CD4-positive, alpha-beta T cell treated with Interleukin-4 for 1 hour (primary cell): Measurements from ENCODE around the gene TSEN54.
A peak's percentile ranks its signal among the peaks of the same experiment; 100 is the strongest.

Source experiments
- DNase-seq, 2 donors: peaks; one replicate each; pipeline ENCODE4 v3.0.0-alpha.2; 2020 to 2022

The TSEN54 gene

DNA sequence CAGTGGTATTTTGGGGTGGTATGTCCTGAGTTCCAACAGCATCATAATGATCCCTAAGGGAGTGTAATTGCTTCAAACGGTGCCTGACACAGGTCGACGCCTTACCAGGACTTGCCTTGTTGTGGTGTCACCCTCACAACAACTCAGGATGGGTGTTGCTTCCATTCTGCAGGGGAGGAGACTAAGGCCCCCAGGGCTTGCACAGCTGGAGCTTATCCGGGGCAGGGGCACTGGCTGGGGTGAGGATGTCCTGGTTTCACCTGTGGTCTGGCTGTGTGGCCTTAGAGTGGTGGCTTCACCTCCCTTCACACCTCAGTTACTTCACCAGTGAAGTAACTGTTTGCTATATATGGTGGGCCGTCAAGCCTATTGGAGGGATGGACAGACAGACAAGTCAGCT lies 32.5 kb downstream of the TSEN54 start:
- no peak for DNase-seq

DNA sequence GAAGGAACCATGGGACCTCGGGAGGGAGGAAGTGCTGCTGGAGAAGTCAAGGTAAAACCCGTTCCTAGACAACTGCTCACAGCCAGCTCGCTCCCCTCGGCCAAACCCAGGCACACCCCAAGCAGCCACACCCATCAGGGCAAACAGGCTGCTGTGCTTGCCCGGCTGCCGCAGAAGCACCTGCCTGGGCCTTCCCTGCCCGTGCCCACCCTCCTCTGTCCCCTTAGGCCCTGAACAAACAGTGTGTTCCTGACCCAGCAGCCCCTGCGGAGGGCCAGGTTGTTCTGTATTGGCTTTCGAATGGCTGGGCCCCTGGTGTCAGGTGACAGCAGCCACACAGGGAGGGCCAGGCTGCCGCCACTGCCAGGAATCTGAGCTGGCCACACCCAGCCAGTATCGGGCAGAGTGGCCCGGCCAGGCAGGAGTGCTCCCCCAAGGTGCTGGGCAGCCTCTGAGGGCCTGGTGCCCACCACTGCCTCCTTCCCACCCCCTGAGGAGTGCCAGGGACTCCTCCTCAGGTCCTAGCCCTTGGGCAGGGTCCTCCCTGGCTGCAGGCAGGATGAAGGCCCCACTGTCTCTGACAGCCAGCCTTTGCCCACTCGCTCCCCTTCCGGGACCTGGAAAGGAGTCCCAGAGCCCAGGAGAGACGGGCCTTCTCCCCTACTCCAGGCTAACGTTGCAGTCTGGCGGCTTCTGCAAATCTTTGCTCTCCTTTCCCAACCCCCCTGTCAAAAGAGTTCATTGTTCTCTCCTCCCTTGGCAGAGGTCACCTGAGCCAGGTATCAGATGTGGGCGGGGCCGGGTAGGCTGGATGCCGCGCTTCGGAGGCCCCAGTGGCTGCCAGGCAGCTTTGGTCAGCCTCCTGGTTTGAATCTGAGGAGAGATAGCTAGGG lies 33.2 kb downstream of the TSEN54 start:
- DNase-seq = no peak

DNA sequence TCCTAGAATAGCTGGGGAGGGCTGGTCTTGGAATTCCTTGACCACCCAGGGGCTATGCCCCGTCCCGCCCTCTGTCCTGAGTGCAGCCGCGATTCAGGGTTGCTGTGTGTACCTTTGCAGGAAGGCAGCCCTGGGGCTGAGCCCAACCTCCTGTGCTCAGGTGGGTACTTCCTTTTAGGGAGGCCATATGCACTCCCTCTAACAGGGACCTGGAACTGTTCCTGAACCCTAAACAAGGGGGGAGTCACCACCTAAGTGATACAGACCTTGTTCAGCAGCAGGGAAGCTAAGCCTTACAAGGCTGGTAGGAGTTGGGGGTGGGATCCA lies 33.8 kb downstream of the TSEN54 start:
- DNase-seq = no peak

DNA sequence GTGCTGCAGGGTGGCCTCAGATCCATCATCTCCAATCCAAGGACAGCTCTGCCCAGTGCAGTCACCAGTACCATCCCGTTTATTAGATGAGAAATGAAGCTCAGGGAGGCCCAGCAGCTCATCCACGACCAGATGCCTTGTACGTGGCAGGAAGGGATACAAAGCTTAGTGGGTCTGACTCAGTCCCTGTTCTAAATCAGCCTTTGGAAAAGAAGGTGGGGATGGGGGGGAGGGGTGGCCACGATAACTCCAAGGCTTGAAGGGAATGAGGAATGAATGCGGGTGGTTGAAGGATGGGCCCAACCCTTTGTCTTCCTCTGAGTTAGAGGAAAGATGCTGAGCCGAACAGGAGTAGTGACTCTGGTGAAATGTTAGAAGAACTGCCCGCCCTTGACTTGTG lies 34.9 kb downstream of the TSEN54 start:
- no peak for DNase-seq

DNA sequence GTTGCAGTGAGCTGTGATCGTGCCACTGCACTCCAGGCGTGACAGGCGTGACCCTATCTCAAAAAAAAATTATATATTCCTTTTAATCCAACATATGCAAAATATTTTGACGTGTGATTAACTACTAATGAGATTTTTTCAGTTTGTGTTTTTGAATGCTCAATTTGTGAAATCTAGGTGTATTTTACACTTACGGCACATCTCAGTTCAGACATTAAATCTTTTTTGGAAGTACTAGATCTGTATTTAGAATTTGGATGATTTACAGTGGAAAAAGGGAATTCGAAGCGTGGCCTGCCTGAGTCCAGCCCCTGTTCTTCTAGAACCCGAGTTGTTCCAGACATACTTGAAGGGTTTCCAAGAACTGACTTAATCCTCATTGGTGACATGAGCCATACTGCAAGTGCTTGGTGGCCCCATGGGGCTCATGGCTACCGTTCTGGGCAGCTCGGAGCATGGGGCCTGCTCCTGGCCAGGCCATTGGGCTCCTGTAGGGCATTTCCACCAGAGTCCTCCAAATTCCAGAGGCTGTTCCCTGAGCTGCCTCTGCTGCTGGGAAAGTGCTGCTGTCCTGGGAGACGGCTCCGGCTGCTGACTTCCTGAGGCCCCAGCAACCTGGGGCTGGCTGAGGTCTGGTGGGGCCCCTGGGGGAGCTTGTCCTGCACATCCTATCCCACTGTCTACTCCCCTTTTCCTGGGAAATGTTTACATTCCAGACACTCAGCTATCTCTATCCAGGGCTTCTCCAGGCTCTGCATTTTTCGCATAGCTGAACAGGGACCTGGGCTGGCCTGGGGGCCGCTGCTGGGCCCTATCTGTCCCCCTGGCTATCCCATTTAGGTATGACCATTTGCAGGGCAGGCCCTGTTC lies 36.3 kb downstream of the TSEN54 start:
- DNase-seq = no peak

DNA sequence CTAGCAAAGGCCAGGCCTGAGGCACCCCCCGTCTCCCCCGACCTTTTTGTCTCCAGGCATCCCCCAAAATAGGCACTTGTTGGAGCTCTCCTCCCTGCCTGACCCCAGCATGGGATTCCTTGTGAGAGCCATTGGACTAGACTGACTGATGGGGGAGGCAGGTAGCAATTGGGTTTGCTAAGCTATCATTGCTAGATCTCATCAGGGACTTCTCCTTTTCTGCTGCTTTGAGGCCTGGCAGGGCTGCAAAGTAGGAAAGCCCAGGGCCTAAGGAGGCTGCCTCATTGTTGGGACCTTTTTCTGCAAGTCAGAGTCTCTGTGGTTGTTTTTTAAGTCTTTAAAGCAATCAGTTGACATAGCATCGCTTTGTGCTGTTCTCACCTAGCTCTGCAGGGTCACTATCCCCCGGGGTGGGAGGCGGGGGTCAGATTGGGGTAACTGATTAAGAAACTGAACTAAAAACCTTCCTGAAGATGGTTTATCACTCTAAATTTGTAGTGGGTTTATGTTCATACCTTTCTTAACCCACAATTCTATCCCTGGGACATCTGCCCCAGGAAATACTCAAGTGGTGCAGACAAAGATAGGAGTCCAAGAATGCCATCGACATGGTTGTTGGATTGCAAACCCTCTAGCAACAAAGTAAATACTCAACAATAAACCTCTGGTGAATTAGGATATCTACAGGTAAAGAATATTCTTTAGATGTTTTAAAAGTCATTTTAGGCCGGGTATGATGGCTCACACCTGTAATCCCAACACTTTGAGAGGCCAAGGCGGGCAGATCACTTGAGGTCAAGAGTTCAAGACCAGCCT lies 37.2 kb downstream of the TSEN54 start:
- no peak for DNase-seq

DNA sequence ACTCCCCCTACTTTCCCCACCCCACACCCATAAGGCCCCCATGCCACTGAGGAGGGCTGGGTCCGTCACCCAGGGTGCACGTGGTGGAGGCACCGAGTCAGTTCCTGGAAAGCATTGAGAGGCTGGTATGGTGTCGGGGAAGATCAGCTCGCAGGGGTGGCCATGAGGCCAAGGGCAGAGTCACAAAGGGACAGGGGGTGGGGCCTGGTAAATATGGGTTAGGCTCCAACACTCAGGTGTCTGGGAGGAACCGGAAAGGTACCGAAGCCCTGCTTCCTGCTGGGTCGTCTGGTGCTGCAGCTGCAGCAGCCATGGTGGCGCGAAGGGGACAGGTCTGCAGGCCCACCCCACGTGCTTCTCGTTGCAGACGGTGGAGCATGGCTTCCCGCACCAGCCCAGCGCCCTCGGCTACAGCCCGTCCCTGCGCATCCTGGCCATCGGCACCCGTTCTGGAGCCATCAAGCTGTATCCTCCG lies 39.4 kb downstream of the TSEN54 start:
- DNase-seq = no peak

DNA sequence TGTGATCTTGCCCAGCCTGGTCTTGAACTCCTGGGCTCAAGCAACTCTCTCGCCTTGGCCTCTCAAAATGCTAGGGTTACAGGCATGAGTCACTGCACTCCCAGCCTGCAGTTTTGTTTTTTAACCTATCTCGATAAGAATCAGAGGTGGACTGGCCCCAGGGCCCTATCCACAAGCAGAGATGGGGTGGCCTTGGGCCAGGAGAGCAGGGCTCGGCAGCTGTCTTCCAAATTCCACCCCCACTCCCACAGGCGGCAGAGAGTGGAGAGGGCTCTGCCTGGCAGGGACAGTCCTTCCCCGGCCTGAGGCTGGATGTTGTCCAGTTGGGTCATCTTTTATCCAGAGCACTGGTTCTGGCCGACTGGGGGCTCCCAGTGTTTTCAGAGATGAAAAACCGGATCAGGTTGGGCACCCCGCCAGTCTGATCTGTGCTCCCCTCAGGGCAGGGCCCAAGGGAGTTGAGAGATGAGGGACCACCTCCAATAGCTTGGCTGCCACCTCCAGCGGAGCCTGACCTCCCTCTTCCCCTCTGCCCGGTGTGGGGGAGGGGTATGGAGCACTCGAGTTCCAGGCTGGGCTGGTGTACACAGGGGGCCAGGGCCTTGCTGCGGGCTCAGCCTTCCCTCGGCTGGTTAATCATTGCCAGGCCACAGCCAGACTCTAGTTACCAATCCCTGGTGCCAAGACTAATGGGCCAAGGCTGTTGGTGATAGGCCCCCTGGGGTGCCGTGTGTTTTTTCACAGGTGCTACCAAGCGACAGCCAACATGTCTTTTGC lies 40.9 kb downstream of the TSEN54 start:
- DNase-seq = no peak

DNA sequence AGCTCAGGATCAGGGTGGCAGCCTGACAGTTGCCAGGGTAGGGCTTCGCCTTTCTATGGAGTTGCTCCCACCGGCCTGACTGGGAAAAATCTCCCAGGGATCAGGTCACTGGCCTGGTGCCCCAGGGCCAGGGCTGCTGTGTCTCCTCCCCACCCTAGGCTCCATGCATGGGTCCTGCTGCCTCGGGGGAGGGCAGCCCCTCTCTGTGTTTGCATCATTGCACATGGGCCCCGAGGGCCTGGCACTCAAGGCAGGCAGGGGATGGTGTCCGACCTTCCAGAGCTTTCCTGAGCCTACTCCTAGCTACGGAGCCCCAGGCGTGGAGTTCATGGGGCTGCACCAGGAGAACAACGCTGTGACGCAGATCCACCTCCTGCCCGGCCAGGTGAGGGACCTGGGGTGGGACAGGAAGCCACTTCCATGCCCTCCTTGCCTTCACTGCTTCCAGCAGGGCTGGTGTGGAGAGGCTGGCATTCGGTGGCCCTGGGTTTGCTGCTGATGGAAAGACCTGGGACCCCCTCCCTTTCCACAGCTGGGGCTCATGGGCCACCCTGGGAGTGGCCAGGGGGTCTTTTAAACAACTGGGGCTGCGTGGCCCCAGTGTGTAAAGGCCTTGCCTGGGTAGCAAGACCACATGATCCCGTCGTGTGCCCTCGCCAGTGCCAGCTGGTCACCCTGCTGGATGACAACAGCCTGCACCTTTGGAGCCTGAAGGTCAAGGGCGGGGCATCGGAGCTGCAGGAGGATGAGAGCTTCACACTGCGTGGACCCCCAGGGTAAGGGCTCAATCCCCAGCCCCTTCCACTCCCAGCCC lies 41.7 kb downstream of the TSEN54 start:
- no peak for DNase-seq

DNA sequence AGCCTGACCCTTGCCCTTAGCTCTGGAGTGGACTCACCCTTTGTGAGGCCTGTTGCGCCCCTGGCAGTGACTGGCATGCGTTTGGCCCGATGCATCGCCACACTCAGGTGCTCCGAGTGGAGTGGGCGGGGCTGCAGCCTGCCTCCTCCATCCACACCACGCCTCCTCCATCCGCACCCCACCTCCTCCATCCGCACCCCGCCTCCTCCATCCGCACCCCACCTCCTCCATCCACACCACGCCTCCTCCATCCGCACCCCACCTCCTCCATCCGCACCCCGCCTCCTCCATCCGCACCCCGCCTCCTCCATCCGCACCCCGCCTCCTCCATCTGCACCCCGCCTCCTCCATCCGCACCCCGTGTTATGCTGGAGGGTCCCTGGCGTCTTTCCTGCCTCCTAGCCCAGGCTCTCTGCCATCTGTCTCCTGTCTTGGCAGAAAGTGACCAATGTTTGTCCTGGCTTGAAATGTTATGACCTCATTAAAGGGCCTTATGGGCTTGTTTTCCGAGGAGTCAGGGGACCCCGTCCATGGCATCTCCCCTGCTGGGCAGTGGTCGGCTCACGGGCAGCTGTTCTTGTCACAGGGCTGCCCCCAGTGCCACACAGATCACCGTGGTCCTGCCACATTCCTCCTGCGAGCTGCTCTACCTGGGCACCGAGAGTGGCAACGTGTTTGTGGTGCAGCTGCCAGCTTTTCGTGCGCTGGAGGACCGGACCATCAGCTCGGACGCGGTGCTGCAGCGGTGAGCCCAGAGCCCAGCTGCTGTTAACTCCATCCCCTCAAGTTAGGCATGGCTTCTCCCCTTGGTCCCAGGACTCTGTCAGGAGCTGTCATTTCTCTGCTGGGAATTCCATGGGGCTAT lies 42.6 kb downstream of the TSEN54 start:
- no peak for DNase-seq

DNA sequence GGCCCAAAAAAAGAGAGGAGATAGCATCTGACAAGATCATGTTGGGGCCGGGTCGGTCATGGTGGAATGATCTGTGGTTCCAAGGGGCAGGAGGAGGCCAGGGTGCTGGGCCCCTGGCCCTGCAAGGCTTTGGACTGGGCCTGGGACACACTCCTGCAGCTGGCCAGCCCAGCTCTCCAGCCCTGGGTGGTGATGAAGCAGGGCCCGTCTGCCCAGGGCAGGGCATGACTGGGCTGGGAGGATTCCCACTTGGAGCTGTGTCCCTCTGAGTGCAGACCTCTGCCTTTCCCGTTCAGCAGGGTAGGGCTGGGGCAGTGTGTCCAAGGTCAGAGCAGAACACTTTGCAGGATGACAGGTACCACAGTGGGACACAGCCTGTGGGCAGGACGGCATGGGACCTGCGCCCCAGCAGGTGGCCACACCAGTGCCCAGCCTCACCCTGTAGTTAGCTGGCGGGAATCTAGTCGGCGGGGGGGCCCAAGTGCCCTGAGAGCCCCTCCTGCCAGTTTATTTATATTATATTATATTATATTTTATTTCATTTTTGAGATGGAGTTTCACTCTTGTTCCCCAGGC lies 43.7 kb downstream of the TSEN54 start:
- no peak for DNase-seq

DNA sequence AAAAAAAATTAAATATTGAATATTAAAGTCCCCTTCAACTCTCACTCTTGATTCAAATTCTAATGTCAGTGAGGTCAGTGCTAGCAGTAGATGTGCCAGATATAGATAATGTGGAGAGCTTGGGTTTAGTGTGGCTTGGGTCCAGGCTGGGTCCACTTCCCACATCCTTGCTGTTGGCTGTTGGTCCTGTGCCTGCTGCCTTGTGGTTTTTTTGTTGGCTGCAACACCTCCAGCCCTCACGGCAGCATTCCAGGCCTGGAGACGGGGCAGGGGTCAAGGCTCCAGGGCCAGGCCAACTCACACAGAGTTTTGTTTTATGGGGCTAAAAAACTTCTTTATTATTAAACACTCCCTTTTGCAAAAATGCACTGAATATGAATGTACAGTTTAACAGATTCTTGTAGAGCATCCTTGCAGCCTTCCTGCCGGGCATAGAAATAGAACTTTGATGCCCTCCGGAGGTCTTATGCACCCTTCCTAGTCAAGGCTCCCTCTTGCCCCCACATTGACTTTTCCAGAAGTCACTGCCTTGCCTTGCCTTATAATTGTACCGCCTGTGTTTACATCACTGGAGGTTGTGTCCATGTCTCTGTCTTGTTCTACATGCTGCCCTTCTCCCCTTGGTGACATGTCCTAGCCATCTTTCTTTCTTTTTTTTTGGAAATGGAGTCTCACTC lies 45.7 kb downstream of the TSEN54 start:
- DNase-seq = no peak

DNA sequence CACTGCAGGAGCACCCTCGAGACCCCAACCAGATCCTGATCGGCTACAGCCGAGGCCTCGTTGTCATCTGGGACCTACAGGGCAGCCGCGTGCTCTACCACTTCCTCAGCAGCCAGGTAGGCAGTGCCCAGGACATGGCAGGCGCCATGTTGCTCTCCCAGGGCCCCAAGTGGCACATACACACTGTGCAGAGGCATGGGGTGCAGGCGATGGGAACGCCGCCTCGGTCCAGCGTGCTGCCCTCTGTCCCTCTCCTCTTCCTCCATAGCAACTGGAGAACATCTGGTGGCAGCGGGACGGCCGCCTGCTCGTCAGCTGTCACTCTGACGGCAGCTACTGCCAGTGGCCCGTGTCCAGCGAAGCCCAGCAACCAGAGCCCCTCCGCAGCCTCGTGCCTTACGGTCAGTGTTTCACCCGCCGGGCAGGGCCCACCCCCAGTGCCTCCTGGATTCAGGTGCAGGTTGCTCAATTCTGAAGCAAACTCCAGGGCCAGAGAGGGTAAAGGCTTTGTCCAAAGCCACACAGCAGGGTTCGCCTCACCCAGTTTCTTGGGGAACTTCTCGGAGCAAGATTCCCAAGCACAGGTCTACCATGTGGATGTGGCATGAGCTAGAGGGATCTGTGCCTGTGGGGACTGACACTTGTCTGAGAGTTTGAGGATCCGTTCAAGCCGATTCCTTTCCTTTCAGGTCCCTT lies 46.9 kb downstream of the TSEN54 start:
- no peak for DNase-seq

DNA sequence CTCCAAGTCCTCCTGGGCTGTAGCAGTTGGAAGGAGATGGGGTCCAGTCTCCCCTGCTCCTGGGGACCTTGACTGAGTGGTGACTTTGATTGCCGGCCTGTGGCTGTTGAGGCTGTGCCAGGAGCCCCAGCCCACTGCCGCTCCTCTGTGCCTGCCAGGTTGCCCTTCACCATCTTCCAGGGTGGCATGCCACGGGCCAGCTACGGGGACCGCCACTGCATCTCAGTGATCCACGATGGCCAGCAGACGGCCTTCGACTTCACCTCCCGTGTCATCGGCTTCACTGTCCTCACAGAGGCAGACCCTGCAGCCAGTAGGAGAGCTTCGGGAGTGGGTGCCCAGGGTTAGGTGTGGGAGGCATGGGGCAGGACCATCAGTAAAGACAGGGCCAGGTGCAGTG lies 47.9 kb downstream of the TSEN54 start:
- no peak for DNase-seq

DNA sequence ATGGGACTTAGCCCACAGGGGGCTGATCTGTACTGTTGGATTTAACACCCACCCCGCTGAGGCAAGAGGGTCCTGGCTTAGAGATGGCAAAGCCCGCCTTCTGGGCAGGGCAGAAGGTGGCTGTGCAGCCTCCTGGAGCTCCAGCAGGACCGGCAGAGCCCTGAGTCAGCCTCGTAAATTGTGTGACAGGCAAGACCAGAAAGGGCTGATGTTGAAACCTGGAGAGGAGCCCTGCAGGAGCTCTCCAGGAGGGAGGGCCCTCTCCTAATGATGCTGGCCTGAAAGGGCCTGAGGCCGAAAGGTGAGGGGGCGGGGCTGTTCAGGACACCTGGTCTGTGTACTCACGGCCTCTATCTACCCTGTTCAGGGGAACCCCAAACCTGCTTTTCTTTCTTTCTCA lies 48.7 kb downstream of the TSEN54 start:
- no peak for DNase-seq

DNA sequence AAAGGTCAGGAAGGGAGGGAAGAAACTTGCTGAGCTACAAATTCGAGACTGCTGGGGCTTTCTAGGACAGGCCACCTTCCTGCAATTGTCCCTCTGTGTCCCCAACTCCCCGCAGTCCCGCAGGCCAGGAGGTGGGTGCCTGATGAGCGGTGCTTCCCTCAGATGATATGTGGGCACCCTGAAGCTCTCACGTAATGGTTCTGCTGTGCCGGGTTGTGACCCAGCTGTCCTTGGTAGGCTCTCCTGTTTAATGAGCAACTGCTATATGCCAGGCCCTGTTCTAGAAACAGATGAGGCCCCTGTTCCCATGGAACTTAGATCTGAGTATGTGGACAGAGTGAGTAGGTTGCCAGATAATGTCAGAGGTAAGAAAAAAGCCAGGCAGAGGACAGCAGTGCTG lies 49.3 kb downstream of the TSEN54 start:
- no peak for DNase-seq

DNA sequence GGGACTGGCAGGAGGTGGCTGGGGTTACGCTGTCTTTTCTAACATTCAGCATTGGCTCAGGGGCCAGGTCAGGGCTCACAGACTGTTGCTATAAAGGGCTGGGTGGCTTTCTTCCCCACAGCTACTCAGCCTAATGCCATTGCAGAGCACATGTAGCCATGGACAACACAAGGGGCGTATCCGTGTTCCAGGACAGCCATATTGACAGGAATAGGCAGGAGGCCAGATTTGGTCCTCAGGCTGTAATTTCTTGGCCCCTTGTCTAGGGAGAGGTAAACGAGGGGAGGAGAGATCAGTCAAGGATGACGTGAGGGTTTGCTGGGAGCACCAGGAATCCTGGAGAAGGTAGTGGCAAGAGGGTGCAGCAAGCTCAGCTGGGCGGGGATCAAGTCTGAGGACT lies 50.1 kb downstream of the TSEN54 start:
- DNase-seq = no peak

DNA sequence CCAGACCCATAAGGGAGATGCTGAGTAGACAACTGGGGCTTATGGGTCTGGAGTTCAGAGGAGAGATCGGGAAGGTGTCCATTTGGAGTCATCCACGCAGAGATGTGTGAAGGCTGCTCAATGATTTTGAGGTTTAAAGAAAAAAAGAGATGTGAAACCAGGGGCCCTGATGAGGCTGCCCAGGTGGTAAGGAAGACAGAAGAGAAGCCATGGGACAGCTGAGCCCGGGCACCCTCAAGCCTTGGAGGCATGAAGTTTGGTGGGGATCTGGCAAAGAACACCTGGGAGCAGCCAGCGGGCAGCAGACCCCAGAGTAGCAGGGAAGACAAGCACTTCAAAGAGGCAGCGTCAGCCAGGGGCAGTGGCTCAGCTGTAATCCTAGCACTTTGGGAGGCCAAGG lies 50.5 kb downstream of the TSEN54 start:
- peak in 1 of 2 donors; percentile 34 for DNase-seq
